Measurements from ENCODE around the gene MARCHF10. TPM values are rescaled to one million over a fixed set of nuclear protein-coding genes. Genes with fewer than 3 reads are reported as not detected.

The MARCHF10 gene
- polyA plus RNA-seq, 3 donors: 0.97 to 1.4 (median 1.1) TPM

GRCh38 chr17:62681061-62681938, 126.8 kb downstream of the MARCHF10 start:
- DNase-seq (ENCODE audit: low read depth in 3 of 3, low spot score in 2 of 3): no peak

- no peak for DNase-seq (ENCODE audit: low read depth in 3 of 3, low spot score in 2 of 3)
Measured at GRCh38 chr17:62680541-62681052, 127.5 kb downstream of the MARCHF10 start.

GRCh38 chr17:62679866-62680377, 128.2 kb downstream of the MARCHF10 start:
- no peak for DNase-seq (ENCODE audit: low read depth in 3 of 3, low spot score in 2 of 3)

- no peak for DNase-seq (ENCODE audit: low read depth in 3 of 3, low spot score in 2 of 3)
Measured at GRCh38 chr17:62678214-62678919, 129.7 kb downstream of the MARCHF10 start.

- DNase-seq (ENCODE audit: low read depth in 3 of 3, low spot score in 2 of 3): no peak
Measured at GRCh38 chr17:62676952-62677596, 131.0 kb downstream of the MARCHF10 start.

- no peak for DNase-seq (ENCODE audit: low read depth in 3 of 3, low spot score in 2 of 3)
Measured at GRCh38 chr17:62676231-62676943, 131.7 kb downstream of the MARCHF10 start.

- no peak for DNase-seq (ENCODE audit: low read depth in 3 of 3, low spot score in 2 of 3)
Measured at GRCh38 chr17:62675701-62676100, 132.4 kb downstream of the MARCHF10 start.

GRCh38 chr17:62675260-62675659, 132.9 kb downstream of the MARCHF10 start:
- no peak for DNase-seq (ENCODE audit: low read depth in 3 of 3, low spot score in 2 of 3)

GRCh38 chr17:62674841-62675240, 133.3 kb downstream of the MARCHF10 start:
- DNase-seq (ENCODE audit: low read depth in 3 of 3, low spot score in 2 of 3): no peak

GRCh38 chr17:62674363-62674739, 133.8 kb downstream of the MARCHF10 start:
- no peak for DNase-seq (ENCODE audit: low read depth in 3 of 3, low spot score in 2 of 3)

GRCh38 chr17:62673614-62674362, 134.3 kb downstream of the MARCHF10 start:
- DNase-seq (ENCODE audit: low read depth in 3 of 3, low spot score in 2 of 3): no peak

GRCh38 chr17:62672957-62673356, 135.2 kb downstream of the MARCHF10 start:
- no peak for DNase-seq (ENCODE audit: low read depth in 3 of 3, low spot score in 2 of 3)

- DNase-seq (ENCODE audit: low read depth in 3 of 3, low spot score in 2 of 3): no peak
Measured at GRCh38 chr17:62671553-62671952, 136.6 kb downstream of the MARCHF10 start.

- DNase-seq (ENCODE audit: low read depth in 3 of 3, low spot score in 2 of 3): no peak
Measured at GRCh38 chr17:62670202-62670821, 137.8 kb downstream of the MARCHF10 start.

- DNase-seq (ENCODE audit: low read depth in 3 of 3, low spot score in 2 of 3): no peak
Measured at GRCh38 chr17:62668091-62668804, 139.9 kb downstream of the MARCHF10 start.

GRCh38 chr17:62666801-62667591, 141.1 kb downstream of the MARCHF10 start:
- no peak for DNase-seq (ENCODE audit: low read depth in 3 of 3, low spot score in 2 of 3)

- DNase-seq (ENCODE audit: low read depth in 3 of 3, low spot score in 2 of 3): no peak
Measured at GRCh38 chr17:62666061-62666800, 141.9 kb downstream of the MARCHF10 start.
